ENCODE data around the gene TOP2A.

GRCh38 chr17:40364121-40364861 is 53.4 kb downstream of the TOP2A start, which contains the start of gene GJD3:
- TF ChIP-seq CTCF (IDR thresholded peaks at IDR 0.05) (no peak), POLR2A (IDR thresholded peaks at IDR 0.05) (no peak)
